ENCODE data around the gene CHRND. TPM values are rescaled to one million over a fixed set of nuclear protein-coding genes. Genes with fewer than 3 reads are reported as not detected.
A peak's percentile ranks its signal among the peaks of the same experiment; 100 is the strongest.

The CHRND gene
- total and polyA plus RNA-seq, 2 experiments from 2014 or later, result 0.10 to 0.11 TPM

DNA sequence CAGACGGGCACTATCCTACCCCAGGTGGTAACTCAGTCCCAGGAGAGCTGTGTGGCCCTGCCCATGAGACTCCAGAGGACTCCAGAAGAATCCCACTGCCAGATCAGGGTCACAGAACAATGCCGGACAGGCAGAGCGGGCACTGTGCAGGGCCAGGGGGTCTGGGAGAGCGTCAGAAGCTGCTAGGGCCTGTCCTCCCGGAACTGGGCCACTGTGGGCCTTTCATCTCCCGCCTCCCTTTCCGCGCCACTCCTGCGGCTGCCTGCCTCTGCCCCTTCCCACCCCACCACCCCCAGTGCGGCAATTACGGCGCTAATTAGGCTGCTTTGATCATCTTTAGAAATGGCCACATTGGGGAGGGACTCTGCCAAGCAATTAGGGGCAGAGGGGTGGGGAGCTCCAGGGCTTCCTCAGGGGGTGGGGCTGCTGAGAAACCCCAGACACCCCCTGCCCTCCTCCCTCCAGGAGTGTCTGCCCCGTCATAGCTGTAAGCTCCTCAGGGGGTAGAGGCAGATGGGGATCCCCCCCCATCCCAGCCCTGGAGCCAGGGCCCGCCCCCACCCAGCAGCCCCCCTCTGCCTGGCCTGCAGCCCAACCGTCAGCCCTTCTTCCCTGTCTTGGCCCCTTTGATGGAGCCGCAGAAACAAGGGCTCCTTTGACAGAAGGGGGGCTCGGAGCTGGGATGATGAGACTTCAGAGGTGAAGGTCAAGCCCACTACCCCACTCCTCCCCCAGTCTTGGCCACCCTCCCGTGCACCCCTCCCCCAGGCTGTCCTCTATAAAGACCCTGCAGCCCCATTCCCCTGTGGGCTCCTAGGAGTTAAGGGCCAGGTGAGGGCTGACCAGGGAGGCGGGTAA lies 6.2 kb upstream of the CHRND start, which contains the start of gene PRSS56 (continued):
- TF ChIP-seq, protein P1, sequence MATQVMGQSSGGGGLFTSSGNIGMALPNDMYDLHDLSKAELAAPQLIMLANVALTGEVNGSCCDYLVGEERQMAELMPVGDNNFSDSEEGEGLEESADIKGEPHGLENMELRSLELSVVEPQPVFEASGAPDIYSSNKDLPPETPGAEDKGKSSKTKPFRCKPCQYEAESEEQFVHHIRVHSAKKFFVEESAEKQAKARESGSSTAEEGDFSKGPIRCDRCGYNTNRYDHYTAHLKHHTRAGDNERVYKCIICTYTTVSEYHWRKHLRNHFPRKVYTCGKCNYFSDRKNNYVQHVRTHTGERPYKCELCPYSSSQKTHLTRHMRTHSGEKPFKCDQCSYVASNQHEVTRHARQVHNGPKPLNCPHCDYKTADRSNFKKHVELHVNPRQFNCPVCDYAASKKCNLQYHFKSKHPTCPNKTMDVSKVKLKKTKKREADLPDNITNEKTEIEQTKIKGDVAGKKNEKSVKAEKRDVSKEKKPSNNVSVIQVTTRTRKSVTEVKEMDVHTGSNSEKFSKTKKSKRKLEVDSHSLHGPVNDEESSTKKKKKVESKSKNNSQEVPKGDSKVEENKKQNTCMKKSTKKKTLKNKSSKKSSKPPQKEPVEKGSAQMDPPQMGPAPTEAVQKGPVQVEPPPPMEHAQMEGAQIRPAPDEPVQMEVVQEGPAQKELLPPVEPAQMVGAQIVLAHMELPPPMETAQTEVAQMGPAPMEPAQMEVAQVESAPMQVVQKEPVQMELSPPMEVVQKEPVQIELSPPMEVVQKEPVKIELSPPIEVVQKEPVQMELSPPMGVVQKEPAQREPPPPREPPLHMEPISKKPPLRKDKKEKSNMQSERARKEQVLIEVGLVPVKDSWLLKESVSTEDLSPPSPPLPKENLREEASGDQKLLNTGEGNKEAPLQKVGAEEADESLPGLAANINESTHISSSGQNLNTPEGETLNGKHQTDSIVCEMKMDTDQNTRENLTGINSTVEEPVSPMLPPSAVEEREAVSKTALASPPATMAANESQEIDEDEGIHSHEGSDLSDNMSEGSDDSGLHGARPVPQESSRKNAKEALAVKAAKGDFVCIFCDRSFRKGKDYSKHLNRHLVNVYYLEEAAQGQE (IDR thresholded peaks at IDR 0.05; ENCODE audit: unreplicated experiment), result no peak

DNA sequence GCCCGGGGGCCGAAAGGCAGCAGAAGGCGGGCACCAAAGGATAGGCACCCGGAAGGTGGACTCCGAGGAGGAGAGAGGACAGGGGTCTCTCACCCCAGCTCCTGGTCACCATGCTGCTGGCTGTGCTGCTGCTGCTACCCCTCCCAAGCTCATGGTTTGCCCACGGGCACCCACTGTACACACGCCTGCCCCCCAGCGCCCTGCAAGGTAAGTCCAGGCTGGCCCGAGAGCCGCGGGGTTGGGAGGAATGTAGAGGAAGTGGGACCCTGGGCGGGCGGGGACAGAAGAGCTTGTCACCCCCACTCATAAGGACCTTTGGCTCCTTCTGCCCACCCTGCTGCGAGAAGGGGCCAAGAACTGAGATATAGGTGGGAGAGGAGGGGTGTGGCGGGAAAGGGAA lies 5.5 kb upstream of the CHRND start:
- H3K4me3 ChIP-seq, result no peak overlapping the region
- no peaks in the 10 kb centered on the region for H3K9me3 Mint-ChIP-seq
- no peak overlapping the region for H3K4me3 Mint-ChIP-seq
- DNase-seq (ENCODE audit: low spot score), result no peak
- peaks cover 35% of the 10 kb centered on the region for H3K27me3 Mint-ChIP-seq (ENCODE audit: insufficient read depth, low read depth, poor library complexity)
- TF ChIP-seq, protein P2, sequence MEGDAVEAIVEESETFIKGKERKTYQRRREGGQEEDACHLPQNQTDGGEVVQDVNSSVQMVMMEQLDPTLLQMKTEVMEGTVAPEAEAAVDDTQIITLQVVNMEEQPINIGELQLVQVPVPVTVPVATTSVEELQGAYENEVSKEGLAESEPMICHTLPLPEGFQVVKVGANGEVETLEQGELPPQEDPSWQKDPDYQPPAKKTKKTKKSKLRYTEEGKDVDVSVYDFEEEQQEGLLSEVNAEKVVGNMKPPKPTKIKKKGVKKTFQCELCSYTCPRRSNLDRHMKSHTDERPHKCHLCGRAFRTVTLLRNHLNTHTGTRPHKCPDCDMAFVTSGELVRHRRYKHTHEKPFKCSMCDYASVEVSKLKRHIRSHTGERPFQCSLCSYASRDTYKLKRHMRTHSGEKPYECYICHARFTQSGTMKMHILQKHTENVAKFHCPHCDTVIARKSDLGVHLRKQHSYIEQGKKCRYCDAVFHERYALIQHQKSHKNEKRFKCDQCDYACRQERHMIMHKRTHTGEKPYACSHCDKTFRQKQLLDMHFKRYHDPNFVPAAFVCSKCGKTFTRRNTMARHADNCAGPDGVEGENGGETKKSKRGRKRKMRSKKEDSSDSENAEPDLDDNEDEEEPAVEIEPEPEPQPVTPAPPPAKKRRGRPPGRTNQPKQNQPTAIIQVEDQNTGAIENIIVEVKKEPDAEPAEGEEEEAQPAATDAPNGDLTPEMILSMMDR (conservative IDR thresholded peaks at IDR 0.05; ENCODE audit: low read depth in 2 of 2), result 0 out of 4 replicates have a peak, but pooled peaks of 1 of the 2 experiments have one; percentile 7
- TF ChIP-seq, protein P3, sequence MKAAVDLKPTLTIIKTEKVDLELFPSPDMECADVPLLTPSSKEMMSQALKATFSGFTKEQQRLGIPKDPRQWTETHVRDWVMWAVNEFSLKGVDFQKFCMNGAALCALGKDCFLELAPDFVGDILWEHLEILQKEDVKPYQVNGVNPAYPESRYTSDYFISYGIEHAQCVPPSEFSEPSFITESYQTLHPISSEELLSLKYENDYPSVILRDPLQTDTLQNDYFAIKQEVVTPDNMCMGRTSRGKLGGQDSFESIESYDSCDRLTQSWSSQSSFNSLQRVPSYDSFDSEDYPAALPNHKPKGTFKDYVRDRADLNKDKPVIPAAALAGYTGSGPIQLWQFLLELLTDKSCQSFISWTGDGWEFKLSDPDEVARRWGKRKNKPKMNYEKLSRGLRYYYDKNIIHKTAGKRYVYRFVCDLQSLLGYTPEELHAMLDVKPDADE (IDR thresholded peaks at IDR 0.05), result no peak
- H3K4me2 ChIP-seq, result no peak overlapping the region
- no peak overlapping the region for H3K27ac ChIP-seq (ENCODE audit: low read depth)
- ATAC-seq, result no peak
- no peak overlapping the region for H2AFZ ChIP-seq
- no peaks in the 10 kb centered on the region for H3K79me2 ChIP-seq (replicated peaks; ENCODE audit: insufficient read depth)
- 0 out of 2 replicates have a peak, but pooled peaks cover 3% of the 10 kb centered on the region for H3F3A ChIP-seq (replicated peaks; ENCODE audit: low read depth)
- H3K4me1 ChIP-seq (ENCODE audit: insufficient read depth), result no peaks in the 10 kb centered on the region; the same call in 1 of the 2 replicates
- H3K27ac Mint-ChIP-seq, result no peak overlapping the region
- no peaks in the 10 kb centered on the region for H3K36me3 ChIP-seq (ENCODE audit: insufficient read depth)
- H3K36me3 Mint-ChIP-seq (ENCODE audit: low read depth), result no peaks in the 10 kb centered on the region
- H3K9me2 ChIP-seq (ENCODE audit: insufficient read depth), result no peaks in the 10 kb centered on the region
- no peaks in the 10 kb centered on the region for H4K20me1 ChIP-seq (replicated peaks; ENCODE audit: insufficient read depth)
- peaks cover 18% of the 10 kb centered on the region for H3K4me1 Mint-ChIP-seq
- H3K27me3 ChIP-seq (ENCODE audit: insufficient read depth), result peaks cover 44% of the 10 kb centered on the region

DNA sequence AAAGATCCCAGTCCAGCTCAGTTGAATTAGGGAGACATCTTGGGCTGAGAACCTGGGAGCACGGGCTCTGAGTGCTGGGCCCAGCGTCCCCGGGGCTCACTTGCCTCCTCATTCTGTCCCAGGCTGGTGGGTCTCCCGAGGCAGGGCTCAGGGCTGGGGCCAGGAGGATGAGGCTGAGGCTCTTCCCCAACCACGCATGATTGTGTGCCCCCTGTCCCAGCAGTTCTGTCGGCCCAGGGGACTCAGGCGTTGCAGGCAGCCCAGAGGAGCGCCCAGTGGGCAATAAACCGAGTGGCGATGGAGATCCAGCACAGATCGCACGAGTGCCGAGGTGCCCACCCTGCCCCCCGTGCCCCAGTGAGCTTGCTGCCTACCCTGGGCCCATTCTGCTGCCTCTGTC lies 4.9 kb upstream of the CHRND start:
- Mint-ChIP-seq H3K27me3 (ENCODE audit: insufficient read depth, low read depth, poor library complexity) (peaks cover 36% of the 10 kb centered on the region), H3K4me3 (no peak overlapping the region), H3K27ac (no peak overlapping the region), H3K9me3 (no peaks in the 10 kb centered on the region), H3K4me1 (peaks cover 17% of the 10 kb centered on the region), H3K36me3 (ENCODE audit: low read depth) (no peaks in the 10 kb centered on the region)
- Histone ChIP-seq H3K27ac (ENCODE audit: low read depth) (no peak overlapping the region), H3K79me2 (replicated peaks; ENCODE audit: insufficient read depth) (no peaks in the 10 kb centered on the region), H2AFZ (no peak overlapping the region), H4K20me1 (replicated peaks; ENCODE audit: insufficient read depth) (no peaks in the 10 kb centered on the region), H3K9me2 (ENCODE audit: insufficient read depth) (no peaks in the 10 kb centered on the region), H3K4me2 (no peak overlapping the region), H3K4me3 (no peak overlapping the region), H3K27me3 (ENCODE audit: insufficient read depth) (peaks cover 44% of the 10 kb centered on the region), H3F3A (replicated peaks; ENCODE audit: low read depth) (0 out of 2 replicates have a peak, but pooled peaks cover 3% of the 10 kb centered on the region), H3K36me3 (ENCODE audit: insufficient read depth) (no peaks in the 10 kb centered on the region), H3K4me1 (ENCODE audit: insufficient read depth) (no peaks in the 10 kb centered on the region; the same call in 1 of the 2 replicates)
- no peak for ATAC-seq
- DNase-seq (ENCODE audit: low spot score), result no peak
- TF ChIP-seq, protein P2 (conservative IDR thresholded peaks at IDR 0.05; ENCODE audit: low read depth in 2 of 2), result no peak
- TF ChIP-seq CREB1 (CRISPR knock-in tag; IDR thresholded peaks at IDR 0.05; ENCODE audit: low read depth) (no peak), JUNB (IDR thresholded peaks at IDR 0.05; ENCODE audit: unreplicated experiment) (no peak)

Data from GM23338 (cell line).